HCT116 (cell line): Measurements from ENCODE around the gene NDUFA8. TPM values are rescaled to one million over a fixed set of nuclear protein-coding genes. Genes with fewer than 3 reads are reported as not detected.

Experiments used
- ATAC-seq: fragments of 200-7000 bp; cut with Tn5 transposase; 2 replicates; pipeline ENCODE4 v1.9.1; 2020; ENCODE audit warnings: mild to moderate bottlenecking, moderate library complexity
- BruUV-seq: library from RNA; stranded (reverse); fragments of 400-500 nt; replicated peaks from 2 replicates; lab custom pipeline; 2021; lab: Mats Ljungman, UMichigan
- CTCF ChIA-PET: fragments of 300-600 bp; sonication (Branson Sonifier 250); formaldehyde crosslinking; loops from one replicate; lab custom pipeline; 2021; ENCODE audit warnings: antibody characterized with exemption; lab: Charles Lee
- POLR2A ChIA-PET: fragments of 300-600, 350-600 bp; sonication (Branson Sonifier 250); formaldehyde crosslinking; loops from one replicate; lab custom pipeline; 2021; ENCODE audit warnings: antibody characterized with exemption; lab: Charles Lee
- RAD21 ChIA-PET, 2 experiments: fragments of 300-600 bp; sonication (Branson Sonifier 250); formaldehyde crosslinking; loops; one replicate each; lab custom pipeline; 2023; ENCODE audit warnings: low total read pairs in 2 of 2; ENCODE audit not compliant: uncharacterized antibody in 2 of 2, unreplicated experiment in 2 of 2, low non-redundant PET in 1 of 2; lab: Charles Lee
- DNase-seq: peaks from one replicate; pipeline ENCODE4 v3.0.0-alpha.2; 2010; ENCODE audit warnings: low read depth, low spot score
- H2AFZ ChIP-seq: fragments of 200-600 bp; shearing (Covaris generic), sonication (generic); 2 replicates; pipeline ENCODE4 v1.6.1; 2017; ENCODE audit warnings: low read depth, mixed run types, mixed read lengths, antibody characterized with exemption, low read length; ENCODE audit not compliant: poor library complexity, severe bottlenecking
- H3K27ac ChIP-seq: 2 replicates; pipeline ENCODE4 v1.5.1; 2012; ENCODE audit warnings: low read depth, low read length
- H3K27me3 ChIP-seq: fragments of 200-600 bp; sonication (generic); 2 replicates; pipeline ENCODE4 v1.6.1; 2016; ENCODE audit warnings: mixed run types, low read length, mixed read lengths; ENCODE audit not compliant: insufficient read depth
- H3K36me3 ChIP-seq, 2 experiments: fragments of 200-500 bp in 1 of 2; fragments of 200-600 bp in 1 of 2; sonication (Bioruptor generic) in 1 of 2; sonication (generic) in 1 of 2; 2 replicates each; pipeline versions ENCODE4 v1.5.1 to v1.6.1; 2014 to 2016; ENCODE audit warnings: low read length in 2 of 2, inconsistent platforms in 1 of 2, mixed read lengths in 1 of 2, mixed run types in 1 of 2; ENCODE audit not compliant: insufficient read depth in 2 of 2, control insufficient read depth in 1 of 2
- H3K4me1 ChIP-seq, 2 experiments: fragments of 200-600 bp in 1 of 2; sonication (generic) in 1 of 2; 2 replicates each; pipeline versions ENCODE4 v1.5.1 to v1.6.1; 2012 to 2017; ENCODE audit warnings: low read length in 2 of 2, inconsistent platforms in 1 of 2, mild to moderate bottlenecking in 1 of 2, mixed read lengths in 1 of 2, mixed run types in 1 of 2, moderate library complexity in 1 of 2; ENCODE audit not compliant: insufficient read depth in 2 of 2, control insufficient read depth in 1 of 2
- H3K4me2 ChIP-seq: fragments of 200-600 bp; sonication (generic); 2 replicates; pipeline ENCODE4 v1.6.1; 2017; ENCODE audit warnings: mixed run types, low read length, mixed read lengths
- H3K4me3 ChIP-seq, 2 experiments: fragments of 200-600 bp in 1 of 2; sonication (generic) in 1 of 2; replicated peaks in 1 of 2; 2 replicates each; pipeline ENCODE4 v1.5.1; 2011 to 2016; ENCODE audit warnings: low read length in 2 of 2, control low read depth in 1 of 2, low read depth in 1 of 2, mild to moderate bottlenecking in 1 of 2, mixed read lengths in 1 of 2, mixed run types in 1 of 2
- H3K79me2 ChIP-seq: fragments of 200-600 bp; sonication (generic); 2 replicates; pipeline ENCODE4 v1.6.1; 2017; ENCODE audit warnings: mild to moderate bottlenecking, mixed run types, low read length, moderate library complexity, mixed read lengths; ENCODE audit not compliant: insufficient read depth
- H3K9ac ChIP-seq: fragments of 200-600 bp; sonication (generic); 2 replicates; pipeline ENCODE4 v1.6.1; 2016; ENCODE audit warnings: low read length, mixed read lengths
- H3K9me2 ChIP-seq: fragments of 200-600 bp; sonication (generic), shearing (Covaris generic); 2 replicates; pipeline ENCODE4 v1.6.1; 2017; ENCODE audit warnings: mixed run types, mild to moderate bottlenecking, moderate library complexity; ENCODE audit not compliant: insufficient read depth
- H3K9me3 ChIP-seq, 2 experiments: fragments of 200-500 bp in 1 of 2; fragments of 200-600 bp in 1 of 2; sonication (Bioruptor generic) in 1 of 2; sonication (generic) in 1 of 2; 2 replicates each; pipeline ENCODE4 v1.6.1; 2014 to 2017; ENCODE audit warnings: low read length in 2 of 2, mixed read lengths in 2 of 2, inconsistent platforms in 1 of 2, low read depth in 1 of 2, mild to moderate bottlenecking in 1 of 2, mixed run types in 1 of 2, moderate library complexity in 1 of 2; ENCODE audit not compliant: control insufficient read depth in 1 of 2, insufficient read depth in 1 of 2
- H4K20me1 ChIP-seq: fragments of 200-600 bp; sonication (generic), shearing (Covaris generic); 2 replicates; pipeline ENCODE4 v1.6.1; 2017; ENCODE audit warnings: mixed run types, mild to moderate bottlenecking, moderate library complexity; ENCODE audit not compliant: insufficient read depth
- CTCF ChIP-seq, 3 experiments: fragments of 200-600 bp in 1 of 3; sonication (generic) in 1 of 3; IDR thresholded peaks in 2 of 3; conservative IDR thresholded peaks in 1 of 3; 2 replicates each; pipeline ENCODE4 v1.5.1; 2012 to 2017; ENCODE audit warnings: low read depth in 2 of 3, low read length in 2 of 3, antibody characterized with exemption in 1 of 3, borderline replicate concordance in 1 of 3, control low read depth in 1 of 3, mild to moderate bottlenecking in 1 of 3, mixed read lengths in 1 of 3, mixed run types in 1 of 3, moderate library complexity in 1 of 3; ENCODE audit not compliant: insufficient read depth in 1 of 3
- ELF1 ChIP-seq: IDR thresholded peaks from 2 replicates; pipeline ENCODE4 v1.6.1; 2012; ENCODE audit warnings: low read depth, borderline replicate concordance
- EZH2 ChIP-seq: fragments of 200-600 bp; sonication (generic); IDR thresholded peaks from 2 replicates; pipeline ENCODE4 v1.6.1; 2017; ENCODE audit warnings: antibody characterized with exemption, mixed run types
- MAX ChIP-seq: IDR thresholded peaks from 2 replicates; pipeline ENCODE4 v1.6.1; 2012
- RAD21 ChIP-seq: IDR thresholded peaks from 2 replicates; pipeline ENCODE4 v1.6.1; 2012; ENCODE audit warnings: low read depth, mild to moderate bottlenecking
- REST ChIP-seq: IDR thresholded peaks from 2 replicates; pipeline ENCODE4 v1.6.1; 2012; ENCODE audit warnings: low read depth
- SRF ChIP-seq: IDR thresholded peaks from 2 replicates; pipeline ENCODE4 v1.6.1; 2012; ENCODE audit warnings: low read depth
- TCF7L2 ChIP-seq: IDR thresholded peaks from 2 replicates; pipeline ENCODE4 v1.7.0; 2011; ENCODE audit warnings: borderline replicate concordance, inconsistent platforms; ENCODE audit not compliant: insufficient read depth, insufficient read length; ENCODE audit errors: extremely low read depth
- YY1 ChIP-seq: IDR thresholded peaks from 2 replicates; pipeline ENCODE4 v1.6.1; 2011; ENCODE audit warnings: low read length, low read depth, moderate library complexity, mild to moderate bottlenecking; ENCODE audit not compliant: insufficient replicate concordance; ENCODE audit errors: extremely low read depth
- intact Hi-C: fragments of 100-400 bp; cut with micrococcal nuclease; formaldehyde crosslinking; loops from 2 replicates; pipeline ENCODE4 v1.10.0; 2022
- total RNA-seq: library from RNA; stranded (reverse); gene quantifications from one replicate; pipeline ENCODE4 v1.2.1, GENCODE V29; 2021; ENCODE audit not compliant: unreplicated experiment

The NDUFA8 gene
- total RNA-seq, 1 experiment from 2014 or later: 84.5 TPM

- Histone ChIP-seq H3K4me3 (no peak overlapping the region), H3K27ac (no peak overlapping the region), H3K9me2 (no peaks in the 10 kb centered on the region), H3K27me3 (no peaks in the 10 kb centered on the region), H3K36me3 (no peaks in the 10 kb centered on the region), H3K4me1 (peaks cover 0 to 12% of the 10 kb centered on the region in 2 experiments; a peak in 1 of 4 replicates), H2AFZ (no peak overlapping the region), H3K4me2 (0 out of 2 replicates have a peak overlapping the region, but pooled peaks have one; percentile 22), H3K79me2 (no peaks in the 10 kb centered on the region), H3K9ac (no peak overlapping the region), H4K20me1 (no peaks in the 10 kb centered on the region)
- ATAC-seq (peak; percentile 74), DNase-seq (peak; percentile 59)
- BruUV-seq: no TSS peak
- POLR2A ChIA-PET: interaction anchor here (1.1 kb wide), 1 partner anchor 24 kb away, joined by 4 read pairs; no protein-coding TSS in a partner anchor
- intact Hi-C loops: loop anchor here (1.0 to 10.0 kb wide), 2 partner anchors 24 to 1232 kb away; partner anchors contain the start of gene CRB2
- CTCF ChIA-PET: interaction anchor here (0.5 to 9.5 kb wide), 11 partner anchors 11 to 577 kb away, joined by 3 to 229 read pairs (median 4); no protein-coding TSS in a partner anchor
- RAD21 ChIA-PET: interaction anchor here (1.1 to 3.3 kb wide), 5 partner anchors 24 to 577 kb away, joined by 3 to 19 read pairs (median 7); no protein-coding TSS in a partner anchor
- TF ChIP-seq TCF7L2 (no peak), REST (no peak), SRF (no peak), YY1 (peak; percentile 45), MAX (no peak), ELF1 (no peak), EZH2 (no peak), CTCF (IDR thresholded peaks at IDR 0.05 in 2 of 3, conservative IDR thresholded peaks at IDR 0.05 in 1 of 3; ENCODE audit: borderline replicate concordance in 1 of 3, insufficient read depth in 1 of 3, low read depth in 2 of 3, low read length in 2 of 3) (peak; percentile 100), RAD21 (peak; percentile 82)
- TF ChIP-seq, all 23 proteins: peak for 3
- H3K9me3 ChIP-seq: no peaks in the 10 kb centered on the region
Observed at GRCh38 chr9:122122903-122123632, 36.5 kb downstream of the NDUFA8 start.
